Hepatic stellate cell (primary cell): ENCODE data around the gene ALDH8A1.

Source experiments
- DNase-seq: peaks from one replicate; pipeline ENCODE4 v3.0.0; 2011; ENCODE audit warnings: low spot score

Gene ALDH8A1

DNA sequence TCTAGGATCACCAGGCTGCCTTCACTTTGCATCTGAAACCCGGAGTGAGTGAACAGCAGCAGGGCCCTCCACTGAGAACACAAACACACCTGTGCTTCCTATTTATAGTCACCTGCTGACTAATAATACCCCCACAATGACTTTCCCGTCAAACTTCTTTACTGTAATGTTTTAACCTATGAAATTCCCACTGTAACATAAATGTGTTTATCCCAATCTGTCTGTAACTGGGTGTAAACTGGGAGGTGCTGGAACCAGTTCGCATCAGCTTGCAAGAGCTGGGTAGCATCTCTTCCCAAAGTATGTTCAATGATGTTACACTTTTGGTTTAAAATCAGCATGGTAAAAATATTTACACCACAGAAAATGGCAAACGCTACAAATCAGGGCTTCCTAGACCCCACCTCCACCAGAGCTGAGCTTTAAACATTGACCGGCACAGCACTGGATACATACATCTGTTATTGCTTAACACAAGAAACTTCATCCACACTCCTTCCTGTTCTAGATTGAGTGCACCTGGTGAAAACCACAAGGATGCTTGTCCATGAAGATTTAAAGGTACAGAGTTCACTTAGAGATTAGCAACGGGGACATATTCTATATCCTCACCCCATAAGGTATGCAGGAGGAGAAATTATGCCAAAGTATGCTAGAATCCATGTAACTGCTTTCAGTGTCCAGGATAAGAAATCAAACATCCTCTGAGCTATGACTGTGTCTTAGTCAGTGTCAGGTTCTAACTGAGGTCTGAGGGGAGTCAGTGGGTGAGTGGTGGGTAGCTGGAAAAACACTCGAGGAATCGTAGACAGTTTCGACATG is 79.0 kb downstream of the ALDH8A1 start:
- no peak for DNase-seq

DNA sequence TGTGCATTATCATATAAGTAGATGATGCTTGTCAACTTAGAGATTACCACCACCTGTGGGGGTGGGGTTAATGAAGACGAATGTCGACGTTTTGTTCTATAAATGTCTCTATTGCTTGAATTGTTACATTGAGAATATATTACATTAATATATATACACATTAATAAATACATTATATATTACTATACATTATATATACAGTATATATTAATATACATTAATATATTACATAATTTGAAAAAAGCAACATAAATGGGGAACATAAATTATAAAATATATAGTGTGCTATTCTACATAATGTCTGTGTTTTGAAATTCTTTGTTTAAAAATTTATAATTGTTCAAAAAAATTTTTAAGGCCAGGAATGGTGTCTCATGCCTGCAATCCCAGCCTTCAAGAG is 81.1 kb downstream of the ALDH8A1 start:
- no peak for DNase-seq
